Measurements from ENCODE around the gene HSP90B1. TPM values are rescaled to one million over a fixed set of nuclear protein-coding genes. Genes with fewer than 3 reads are reported as not detected.

HSP90B1 gene
- total RNA-seq, 1 donor from 2014 or later: 802 TPM

DNA sequence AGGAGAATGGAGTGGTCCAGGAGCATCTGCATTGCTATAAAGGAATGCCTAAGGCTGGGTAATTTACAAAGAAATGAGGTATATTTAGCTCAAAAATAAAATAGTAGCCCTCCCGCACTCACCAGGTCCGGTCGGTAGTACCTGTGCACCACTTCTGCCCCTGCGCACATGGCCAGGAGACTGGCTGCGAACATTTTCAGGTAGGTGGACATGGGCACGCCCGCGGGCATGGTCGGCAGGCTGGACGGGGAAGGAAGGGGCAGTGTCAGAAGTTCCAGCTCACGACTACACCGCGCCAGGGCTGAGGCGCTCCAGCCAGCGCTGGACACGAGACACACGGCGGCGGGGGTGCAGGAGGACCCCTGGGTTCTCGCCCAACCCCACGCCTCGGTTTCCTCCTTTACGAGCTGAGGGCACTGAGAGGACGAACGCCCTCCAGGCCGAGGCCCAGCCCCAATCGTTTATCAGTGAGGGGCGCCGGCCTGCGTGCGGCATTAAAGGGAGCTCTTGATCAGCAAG lies 26.4 kb downstream of the HSP90B1 start:
- Mint-ChIP-seq H3K36me3 (ENCODE audit: insufficient read depth) (peaks cover 11% of the 10 kb centered on the region), H3K4me1 (ENCODE audit: low read depth) (peaks cover 25% of the 10 kb centered on the region), H3K27me3 (no peaks in the 10 kb centered on the region), H3K9me3 (ENCODE audit: low read depth) (no peaks in the 10 kb centered on the region), H3K4me3 (ENCODE audit: low read depth) (peak overlapping the region; percentile 92), H3K27ac (peak overlapping the region; percentile 99)
- TF ChIP-seq, protein P1, sequence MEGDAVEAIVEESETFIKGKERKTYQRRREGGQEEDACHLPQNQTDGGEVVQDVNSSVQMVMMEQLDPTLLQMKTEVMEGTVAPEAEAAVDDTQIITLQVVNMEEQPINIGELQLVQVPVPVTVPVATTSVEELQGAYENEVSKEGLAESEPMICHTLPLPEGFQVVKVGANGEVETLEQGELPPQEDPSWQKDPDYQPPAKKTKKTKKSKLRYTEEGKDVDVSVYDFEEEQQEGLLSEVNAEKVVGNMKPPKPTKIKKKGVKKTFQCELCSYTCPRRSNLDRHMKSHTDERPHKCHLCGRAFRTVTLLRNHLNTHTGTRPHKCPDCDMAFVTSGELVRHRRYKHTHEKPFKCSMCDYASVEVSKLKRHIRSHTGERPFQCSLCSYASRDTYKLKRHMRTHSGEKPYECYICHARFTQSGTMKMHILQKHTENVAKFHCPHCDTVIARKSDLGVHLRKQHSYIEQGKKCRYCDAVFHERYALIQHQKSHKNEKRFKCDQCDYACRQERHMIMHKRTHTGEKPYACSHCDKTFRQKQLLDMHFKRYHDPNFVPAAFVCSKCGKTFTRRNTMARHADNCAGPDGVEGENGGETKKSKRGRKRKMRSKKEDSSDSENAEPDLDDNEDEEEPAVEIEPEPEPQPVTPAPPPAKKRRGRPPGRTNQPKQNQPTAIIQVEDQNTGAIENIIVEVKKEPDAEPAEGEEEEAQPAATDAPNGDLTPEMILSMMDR (IDR thresholded peaks at IDR 0.05; ENCODE audit: unreplicated experiment): peak; percentile 31
- DNase-seq (ENCODE audit: low spot score, unreplicated experiment): no peak

- H3K4me3 Mint-ChIP-seq (ENCODE audit: low read depth): peak overlapping the region; percentile 92
- H3K9me3 Mint-ChIP-seq (ENCODE audit: low read depth): no peaks in the 10 kb centered on the region
- no peak for DNase-seq (ENCODE audit: low spot score, unreplicated experiment)
- peak overlapping the region; percentile 99 for H3K27ac Mint-ChIP-seq
- no peaks in the 10 kb centered on the region for H3K27me3 Mint-ChIP-seq
- TF ChIP-seq, protein P1 (IDR thresholded peaks at IDR 0.05; ENCODE audit: unreplicated experiment): no peak
- peaks cover 8% of the 10 kb centered on the region for H3K36me3 Mint-ChIP-seq (ENCODE audit: insufficient read depth)
- H3K4me1 Mint-ChIP-seq (ENCODE audit: low read depth): peaks cover 25% of the 10 kb centered on the region
These were observed 27.7 kb downstream of the HSP90B1 start for GRCh38 chr12:103957865-103958388.

DNA sequence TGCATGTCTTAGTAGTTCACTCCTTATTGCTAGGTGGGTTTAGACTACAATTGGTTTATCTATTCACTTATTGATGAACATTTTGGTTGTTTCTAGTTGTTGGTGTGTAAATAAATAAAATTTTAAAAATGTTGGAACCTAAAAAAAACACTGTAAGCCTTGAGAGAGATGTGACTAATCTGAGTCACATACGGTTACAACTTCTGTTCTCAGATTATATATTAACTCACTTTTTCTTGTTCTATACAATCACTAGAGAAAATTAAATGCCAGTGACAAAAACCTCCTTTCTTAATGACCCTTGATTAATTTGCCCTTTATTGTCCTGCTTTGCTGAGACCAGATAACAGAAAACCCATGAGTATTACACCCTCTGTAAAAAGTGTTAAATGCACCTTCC lies 28.4 kb downstream of the HSP90B1 start:
- TF ChIP-seq, protein P1 (IDR thresholded peaks at IDR 0.05; ENCODE audit: unreplicated experiment): no peak
- Mint-ChIP-seq H3K27me3 (no peaks in the 10 kb centered on the region), H3K27ac (peak overlapping the region; percentile 94), H3K4me3 (ENCODE audit: low read depth) (peak overlapping the region; percentile 46), H3K4me1 (ENCODE audit: low read depth) (peaks cover 25% of the 10 kb centered on the region), H3K36me3 (ENCODE audit: insufficient read depth) (peaks cover 7% of the 10 kb centered on the region), H3K9me3 (ENCODE audit: low read depth) (no peaks in the 10 kb centered on the region)
- DNase-seq (ENCODE audit: low spot score, unreplicated experiment): no peak

DNA sequence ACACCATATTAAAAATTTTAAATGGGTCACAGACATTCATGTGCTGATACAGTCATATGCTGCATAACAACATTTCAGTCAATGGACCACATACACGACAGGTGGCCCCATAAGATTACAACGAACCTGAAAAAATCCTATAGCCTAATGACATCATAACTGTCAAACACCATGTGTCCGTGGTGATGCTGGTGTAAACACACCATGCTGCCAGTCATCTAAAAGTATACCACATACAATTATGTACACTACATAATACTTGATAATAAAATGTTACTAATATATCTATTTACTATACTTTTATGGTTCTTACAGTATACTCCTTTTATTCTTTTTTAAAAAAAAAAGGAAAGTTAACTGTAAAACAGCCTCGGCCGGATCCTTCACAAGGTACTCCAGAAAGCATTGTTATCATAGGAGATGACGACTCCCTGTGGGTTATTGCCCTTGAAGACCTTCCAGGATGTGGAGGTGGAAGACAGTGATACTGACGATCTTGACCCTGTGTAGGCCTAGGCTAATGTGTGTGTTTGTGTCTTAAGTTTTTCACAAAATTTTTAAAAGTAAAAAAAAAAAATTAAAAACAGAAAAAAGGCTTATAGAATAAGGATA lies 30.5 kb downstream of the HSP90B1 start:
- DNase-seq (ENCODE audit: low spot score, unreplicated experiment): no peak
- H3K27ac Mint-ChIP-seq: no peak overlapping the region
- H3K9me3 Mint-ChIP-seq (ENCODE audit: low read depth): no peaks in the 10 kb centered on the region
- no peaks in the 10 kb centered on the region for H3K27me3 Mint-ChIP-seq
- TF ChIP-seq, protein P1 (IDR thresholded peaks at IDR 0.05; ENCODE audit: unreplicated experiment): no peak
- H3K36me3 Mint-ChIP-seq (ENCODE audit: insufficient read depth): no peaks in the 10 kb centered on the region
- peaks cover 33% of the 10 kb centered on the region for H3K4me1 Mint-ChIP-seq (ENCODE audit: low read depth)
- no peak overlapping the region for H3K4me3 Mint-ChIP-seq (ENCODE audit: low read depth)

DNA sequence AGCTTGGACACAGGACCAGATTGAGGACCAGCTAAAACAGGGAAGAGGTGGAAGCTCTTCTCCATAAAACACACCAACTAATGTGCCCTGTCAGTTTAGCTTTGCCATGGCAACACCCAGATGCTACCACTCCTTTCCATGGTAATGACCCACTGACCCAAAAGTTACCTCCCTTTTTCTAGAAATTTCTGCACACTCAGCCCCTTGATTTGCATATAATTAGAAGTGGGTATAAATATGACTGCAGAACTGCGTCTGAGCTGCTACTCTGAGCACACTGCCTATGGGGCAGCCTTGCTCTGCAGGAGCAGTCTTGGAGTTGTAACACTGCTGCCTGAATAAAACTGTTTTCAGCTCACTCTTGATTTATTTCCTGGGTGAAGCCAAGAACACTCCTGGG lies 32.3 kb downstream of the HSP90B1 start:
- H3K4me1 Mint-ChIP-seq (ENCODE audit: low read depth): peaks cover 33% of the 10 kb centered on the region

More for the DNA sequence above, 32.3 kb downstream of the HSP90B1 start:
- no peaks in the 10 kb centered on the region for H3K27me3 Mint-ChIP-seq
- TF ChIP-seq, protein P1 (IDR thresholded peaks at IDR 0.05; ENCODE audit: unreplicated experiment): no peak
- H3K27ac Mint-ChIP-seq: no peak overlapping the region
- H3K4me3 Mint-ChIP-seq (ENCODE audit: low read depth): no peak overlapping the region
- H3K36me3 Mint-ChIP-seq (ENCODE audit: insufficient read depth): no peaks in the 10 kb centered on the region
- no peaks in the 10 kb centered on the region for H3K9me3 Mint-ChIP-seq (ENCODE audit: low read depth)
- no peak for DNase-seq (ENCODE audit: low spot score, unreplicated experiment)
